ENCODE measurements around the gene RALGPS2.

GRCh38 chr1:178927003-178927402 is 202.0 kb downstream of the RALGPS2 start:
- TF ChIP-seq GATA3 (IDR thresholded peaks at IDR 0.05; ENCODE audit: low read depth, low read length) (no peak), GATA2 (IDR thresholded peaks at IDR 0.05; ENCODE audit: low read depth, low read length) (no peak)

Data from SH-SY5Y (cell line).